B cell (primary cell): ENCODE results near the gene EMC6. TPM values are rescaled to one million over a fixed set of nuclear protein-coding genes. Genes with fewer than 3 reads are reported as not detected.

Experiments
- ATAC-seq: fragments of 200-7000 bp; cut with Tn5 transposase; one replicate; pipeline ENCODE4 v1.10.0; 2021; ENCODE audit warnings: low read depth, mild to moderate bottlenecking, moderate number of reproducible peaks, moderate library complexity
- CTCF ChIA-PET: fragments of 350-600 bp; sonication (Branson Sonifier 250); formaldehyde crosslinking; loops from one replicate; lab custom pipeline; 2021; ENCODE audit warnings: antibody characterized with exemption, inconsistent platforms; lab: Charles Lee
- POLR2A ChIA-PET: fragments of 350-600 bp; sonication (Branson Sonifier 250); formaldehyde crosslinking; loops from one replicate; lab custom pipeline; 2021; ENCODE audit warnings: antibody characterized with exemption; lab: Charles Lee
- DNase-seq: peaks from one replicate; pipeline ENCODE4 v3.0.0; 2013
- H2AFZ ChIP-seq: 2 replicates; pipeline ENCODE4 v1.6.1; 2012; ENCODE audit warnings: mild to moderate bottlenecking, low read depth, low read length; ENCODE audit not compliant: insufficient read depth, poor library complexity, severe bottlenecking
- H3K27ac ChIP-seq, 2 donors: 1 replicate in 1 of 2; 2 replicates in 1 of 2; pipeline ENCODE4 v1.5.1; 2012 to 2013; ENCODE audit warnings: low read length in 2 of 2, mild to moderate bottlenecking in 2 of 2, moderate library complexity in 1 of 2
- H3K27me3 ChIP-seq, 4 experiments: fragments of 200-600 bp in 1 of 4; sonication (generic) in 1 of 4; replicated peaks in 1 of 4; 1 replicate in 2 of 4; 2 replicates in 2 of 4; pipeline versions ENCODE4 v1.6.1 to v1.7.0; 2013 to 2016; ENCODE audit warnings: low read length in 3 of 4, mild to moderate bottlenecking in 2 of 4, mixed read lengths in 1 of 4, moderate library complexity in 1 of 4; ENCODE audit not compliant: insufficient read depth in 4 of 4, control insufficient read depth in 3 of 4; ENCODE audit errors: control extremely low read depth in 1 of 4
- H3K36me3 ChIP-seq, 2 experiments: replicated peaks in 1 of 2; 1 replicate in 1 of 2; 2 replicates in 1 of 2; pipeline versions ENCODE4 v1.6.1 to v1.7.1; 2013; ENCODE audit warnings: low read length in 1 of 2; ENCODE audit not compliant: insufficient read depth in 2 of 2, control insufficient read depth in 1 of 2; ENCODE audit errors: control extremely low read depth in 1 of 2, extremely low read depth in 1 of 2
- H3K4me1 ChIP-seq, 2 donors: fragments of 200-600 bp in 1 of 2; sonication (generic) in 1 of 2; 1 replicate in 1 of 2; 2 replicates in 1 of 2; pipeline versions ENCODE4 v1.5.1 to v1.6.1; 2013 to 2017; ENCODE audit warnings: low read length in 2 of 2; ENCODE audit not compliant: control insufficient read depth in 2 of 2, insufficient read depth in 2 of 2
- H3K4me2 ChIP-seq: replicated peaks from 2 replicates; pipeline ENCODE3; 2012; ENCODE audit warnings: mild to moderate bottlenecking, low read depth, low read length; ENCODE audit not compliant: poor library complexity, severe bottlenecking
- H3K4me3 ChIP-seq, 5 experiments: fragments of 200-600 bp in 1 of 5; sonication (generic) in 1 of 5; 1 replicate in 3 of 5; 2 replicates in 2 of 5; pipeline versions ENCODE4 v1.5.1 to v1.7.0; 2011 to 2016; ENCODE audit warnings: low read length in 4 of 5, mild to moderate bottlenecking in 4 of 5, low read depth in 2 of 5, control low read depth in 1 of 5, moderate library complexity in 1 of 5; ENCODE audit not compliant: insufficient read depth in 1 of 5; ENCODE audit errors: control extremely low read depth in 1 of 5, extremely low read depth in 1 of 5
- H3K79me2 ChIP-seq: fragments of 200-600 bp; sonication (generic); one replicate; pipeline ENCODE4 v1.6.0; 2016; ENCODE audit warnings: low read length; ENCODE audit not compliant: control insufficient read depth, insufficient read depth
- H3K9ac ChIP-seq: fragments of 200-600 bp; sonication (generic); 2 replicates; pipeline ENCODE4 v1.6.1; 2017; ENCODE audit warnings: mild to moderate bottlenecking, low read length, moderate library complexity
- H3K9me3 ChIP-seq, 3 donors: one replicate each; pipeline versions ENCODE4 v1.6.1 to v1.7.1; 2013; ENCODE audit warnings: low read length in 2 of 3; ENCODE audit not compliant: control insufficient read depth in 2 of 3, insufficient read depth in 1 of 3; ENCODE audit errors: control extremely low read depth in 1 of 3
- H4K20me1 ChIP-seq: 2 replicates; pipeline ENCODE4 v1.6.0; 2012; ENCODE audit warnings: mild to moderate bottlenecking, low read length; ENCODE audit not compliant: insufficient read depth, control insufficient read depth, poor library complexity, severe bottlenecking
- H3K27ac Mint-ChIP-seq: one replicate; pipeline ENCODE4 v1.8.0; 2021; ENCODE audit warnings: mixed read lengths
- H3K27me3 Mint-ChIP-seq: one replicate; pipeline ENCODE4 v1.8.0; 2021; ENCODE audit warnings: mixed read lengths
- H3K4me1 Mint-ChIP-seq: one replicate; pipeline ENCODE4 v1.8.0; 2021; ENCODE audit warnings: mixed read lengths
- H3K4me3 Mint-ChIP-seq: one replicate; pipeline ENCODE4 v1.8.0; 2021; ENCODE audit warnings: mixed read lengths
- H3K9me3 Mint-ChIP-seq: one replicate; pipeline ENCODE4 v1.8.0; 2022; ENCODE audit warnings: mixed read lengths; ENCODE audit not compliant: insufficient read depth
- EZH2 ChIP-seq: IDR thresholded peaks from 2 replicates; pipeline ENCODE4 v1.6.1; 2012; ENCODE audit warnings: borderline replicate concordance, low read depth, mild to moderate bottlenecking, moderate library complexity, low read length; ENCODE audit not compliant: insufficient read depth, poor library complexity, severe bottlenecking
- WGBS: methylation state at CpG from one replicate; pipeline ENCODE4 v1.1.5; 2013; ENCODE audit warnings: missing lambda C conversion rate; ENCODE audit not compliant: insufficient coverage; 5-methylcytosine and 5-hydroxymethylcytosine counted together
- intact Hi-C: fragments of 100-400 bp; cut with micrococcal nuclease; formaldehyde crosslinking; loops from one replicate; pipeline ENCODE4 v1.10.0; 2022
- polyA plus RNA-seq: library from polyadenylated mRNA; depleted of rRNA; stranded (reverse); fragments of >200 nt; gene quantifications from 2 replicates; pipeline ENCODE4 v1.2.3, GENCODE V29; 2012
- total RNA-seq, 2 donors: library from RNA; stranded (reverse); fragments of 120-200 nt in 1 of 2; gene quantifications; 1 replicate in 1 of 2; 2 replicates in 1 of 2; pipeline versions ENCODE4 v1.2.3 to v1.2.4, GENCODE V29; 2013 to 2022
- TF ChIP-seq, protein P1 (sequence below): fragments of 200-600 bp; IDR thresholded peaks from one replicate; pipeline ENCODE4 v1.8.0; 2022; ENCODE audit warnings: antibody characterized with exemption, mild to moderate bottlenecking

The EMC6 gene
- total and polyA plus RNA-seq, 2 donors (not counting 1 experiment from before 2014, with no cell fraction given), result 21.1 to 23.4 TPM

DNA sequence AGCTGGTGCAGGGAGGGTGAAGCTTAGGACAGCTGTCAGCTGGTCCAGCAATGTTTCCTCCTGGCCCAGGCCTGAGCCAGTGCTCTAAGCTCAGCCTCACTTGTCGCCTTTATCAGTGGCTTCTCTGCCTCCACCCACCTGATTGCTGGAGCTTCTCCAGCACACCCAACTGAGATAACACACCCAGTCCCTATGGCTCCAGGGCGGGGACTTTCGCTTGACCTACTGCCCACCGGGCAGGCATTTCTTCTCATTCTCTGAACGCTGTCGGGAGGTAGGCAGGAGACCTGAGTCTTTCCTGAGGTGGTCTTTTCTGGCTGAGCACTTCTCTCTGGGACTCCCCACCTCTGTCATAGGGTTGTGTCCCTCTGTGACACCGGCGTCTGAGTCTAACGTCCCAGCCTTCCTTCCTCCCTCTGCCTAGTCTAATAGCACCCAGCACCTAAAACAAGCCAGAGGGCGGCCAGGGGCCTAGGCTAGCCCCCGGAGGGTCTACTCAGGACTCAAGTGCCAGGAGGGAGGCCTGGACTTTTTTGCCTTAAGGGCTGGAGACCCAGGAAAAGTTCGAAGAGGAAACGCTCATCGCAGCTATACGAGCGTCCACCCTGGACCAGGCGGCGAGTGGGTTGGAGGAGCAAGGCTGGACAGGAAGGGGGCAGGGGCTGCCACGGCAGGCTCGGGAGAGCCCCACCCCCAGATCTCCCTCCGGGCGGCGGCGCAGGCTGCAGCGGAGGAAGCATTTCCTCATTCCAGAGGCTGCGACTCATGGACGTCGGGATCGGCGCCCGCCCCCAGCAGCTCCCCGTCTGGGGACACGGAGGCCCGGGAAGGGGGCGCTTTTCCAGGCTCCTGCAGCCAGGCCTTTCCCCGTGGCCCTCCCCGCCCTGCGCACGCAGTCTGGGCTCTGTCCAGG, 990 bp upstream of the EMC6 start:
- peaks cover 0 to 2% of the 10 kb centered on the region in 2 experiments for H3K36me3 ChIP-seq
- WGBS, result 14% methylated on average over 38 of the region's 39 CpGs
- ATAC-seq (peak; percentile 2), DNase-seq (peak; percentile 42)
- peak overlapping the region; percentile 96 for H3K4me3 Mint-ChIP-seq
- peak overlapping the region; percentile 56 for H3K27ac Mint-ChIP-seq
- H3K79me2 ChIP-seq, result peaks cover 11% of the 10 kb centered on the region
- ChIA-PET CTCF (interaction anchor here (0.6 to 1.3 kb wide), 4 partner anchors 18 to 619 kb away, joined by 3 to 4 read pairs (median 4); no protein-coding TSS in a partner anchor), POLR2A (interaction anchor here (0.6 to 1.5 kb wide), 6 partner anchors 9 to 59 kb away, joined by 3 to 6 read pairs (median 4); partner anchors contain the start of genes CTNS and SHPK)
- TF ChIP-seq EZH2, result no peak
- TF ChIP-seq, protein P1, sequence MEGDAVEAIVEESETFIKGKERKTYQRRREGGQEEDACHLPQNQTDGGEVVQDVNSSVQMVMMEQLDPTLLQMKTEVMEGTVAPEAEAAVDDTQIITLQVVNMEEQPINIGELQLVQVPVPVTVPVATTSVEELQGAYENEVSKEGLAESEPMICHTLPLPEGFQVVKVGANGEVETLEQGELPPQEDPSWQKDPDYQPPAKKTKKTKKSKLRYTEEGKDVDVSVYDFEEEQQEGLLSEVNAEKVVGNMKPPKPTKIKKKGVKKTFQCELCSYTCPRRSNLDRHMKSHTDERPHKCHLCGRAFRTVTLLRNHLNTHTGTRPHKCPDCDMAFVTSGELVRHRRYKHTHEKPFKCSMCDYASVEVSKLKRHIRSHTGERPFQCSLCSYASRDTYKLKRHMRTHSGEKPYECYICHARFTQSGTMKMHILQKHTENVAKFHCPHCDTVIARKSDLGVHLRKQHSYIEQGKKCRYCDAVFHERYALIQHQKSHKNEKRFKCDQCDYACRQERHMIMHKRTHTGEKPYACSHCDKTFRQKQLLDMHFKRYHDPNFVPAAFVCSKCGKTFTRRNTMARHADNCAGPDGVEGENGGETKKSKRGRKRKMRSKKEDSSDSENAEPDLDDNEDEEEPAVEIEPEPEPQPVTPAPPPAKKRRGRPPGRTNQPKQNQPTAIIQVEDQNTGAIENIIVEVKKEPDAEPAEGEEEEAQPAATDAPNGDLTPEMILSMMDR, result no peak
- peak overlapping the region; percentile 18 to 56 for H3K27ac ChIP-seq
- no peaks in the 10 kb centered on the region for H3K27me3 Mint-ChIP-seq
- H3K27me3 ChIP-seq, result no peaks in the 10 kb centered on the region
- intact Hi-C loops, result loop anchor here (1.0 to 5.0 kb wide), 3 partner anchors 15 to 1075 kb away; partner anchors contain the start of genes CTNS, PAFAH1B1 and SHPK
- H2AFZ ChIP-seq, result peak overlapping the region; percentile 84
- H3K4me1 ChIP-seq, result peaks cover 11 to 21% of the 10 kb centered on the region in 2 donors
- peak overlapping the region; percentile 90 for H3K4me2 ChIP-seq
- H3K9me3 Mint-ChIP-seq, result no peaks in the 10 kb centered on the region
- peak overlapping the region; percentile 95 for H3K9ac ChIP-seq
- no peaks in the 10 kb centered on the region for H3K9me3 ChIP-seq
- peaks cover 31% of the 10 kb centered on the region for H3K4me1 Mint-ChIP-seq
- H3K4me3 ChIP-seq, result peak overlapping the region; percentile 50 to 99 (median 98)
- H4K20me1 ChIP-seq, result peaks cover 25% of the 10 kb centered on the region
